Mesodermal cell (in vitro differentiated cells): ENCODE results near the gene IL4I1.
"Not testable (repeated sequence)": the region's sequence is repeated elsewhere in the genome, so short reads cannot be mapped to it uniquely, and the experiment has no call there.

Experiments
- H3K27ac ChIP-seq: 2 replicates; pipeline ENCODE4 v1.7.0; 2013; ENCODE audit warnings: mild to moderate bottlenecking, low read depth, low read length, moderate library complexity; ENCODE audit not compliant: severe bottlenecking
- H3K36me3 ChIP-seq: 2 replicates; pipeline ENCODE4 v1.7.1; 2013; ENCODE audit warnings: mild to moderate bottlenecking, low read length, moderate library complexity; ENCODE audit not compliant: control insufficient read depth, insufficient read depth
- H3K4me1 ChIP-seq: one replicate; pipeline ENCODE4 v1.7.1; 2013; ENCODE audit warnings: mild to moderate bottlenecking, low read length; ENCODE audit not compliant: insufficient read depth, control insufficient read depth, poor library complexity, severe bottlenecking
- H3K4me3 ChIP-seq: 2 replicates; pipeline ENCODE4 v1.7.0; 2013; ENCODE audit warnings: low read length, control low read depth, mild to moderate bottlenecking; ENCODE audit not compliant: insufficient read depth, poor library complexity, severe bottlenecking; ENCODE audit errors: extremely low read depth
- H3K9me3 ChIP-seq: 2 replicates; pipeline ENCODE4 v1.7.1; 2013; ENCODE audit warnings: mild to moderate bottlenecking, low read length, moderate library complexity; ENCODE audit not compliant: control insufficient read depth
- WGBS, 2 experiments: methylation state at CpG; one replicate each; pipeline ENCODE4 v1.1.5; 2013; ENCODE audit warnings: missing lambda C conversion rate in 2 of 2; ENCODE audit not compliant: insufficient coverage in 2 of 2; 5-methylcytosine and 5-hydroxymethylcytosine counted together

The IL4I1 gene

DNA sequence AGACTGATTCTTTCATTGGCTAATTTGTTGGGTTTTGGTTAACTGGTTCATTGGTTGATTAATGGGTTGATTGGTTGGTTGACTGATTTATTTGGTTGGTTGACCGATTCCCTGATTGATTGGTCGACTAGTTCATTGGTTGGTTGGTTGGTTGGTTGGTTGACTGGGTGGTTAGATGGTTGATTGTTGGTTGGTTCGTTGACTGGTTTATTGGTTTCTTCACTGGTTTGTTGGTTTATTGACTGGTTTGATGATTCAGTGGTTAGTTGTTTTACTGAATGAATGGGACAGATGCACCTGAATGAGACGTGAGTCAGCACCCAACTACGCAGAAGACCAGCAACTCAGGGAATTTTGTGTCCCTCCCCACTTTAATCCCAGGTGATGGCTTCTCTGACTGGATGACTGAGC is 35.4 kb upstream of the IL4I1 start:
- 94 to 100% methylated on average over 3 to 5 of the region's 5 CpGs for WGBS, 2 experiments
- H3K36me3 ChIP-seq: peaks cover 16% of the 10 kb centered on the region
- no peaks in the 10 kb centered on the region for H3K9me3 ChIP-seq
- H3K4me1 ChIP-seq: peaks cover 9% of the 10 kb centered on the region
- no peak overlapping the region for H3K27ac ChIP-seq
- H3K4me3 ChIP-seq: no peak overlapping the region

DNA sequence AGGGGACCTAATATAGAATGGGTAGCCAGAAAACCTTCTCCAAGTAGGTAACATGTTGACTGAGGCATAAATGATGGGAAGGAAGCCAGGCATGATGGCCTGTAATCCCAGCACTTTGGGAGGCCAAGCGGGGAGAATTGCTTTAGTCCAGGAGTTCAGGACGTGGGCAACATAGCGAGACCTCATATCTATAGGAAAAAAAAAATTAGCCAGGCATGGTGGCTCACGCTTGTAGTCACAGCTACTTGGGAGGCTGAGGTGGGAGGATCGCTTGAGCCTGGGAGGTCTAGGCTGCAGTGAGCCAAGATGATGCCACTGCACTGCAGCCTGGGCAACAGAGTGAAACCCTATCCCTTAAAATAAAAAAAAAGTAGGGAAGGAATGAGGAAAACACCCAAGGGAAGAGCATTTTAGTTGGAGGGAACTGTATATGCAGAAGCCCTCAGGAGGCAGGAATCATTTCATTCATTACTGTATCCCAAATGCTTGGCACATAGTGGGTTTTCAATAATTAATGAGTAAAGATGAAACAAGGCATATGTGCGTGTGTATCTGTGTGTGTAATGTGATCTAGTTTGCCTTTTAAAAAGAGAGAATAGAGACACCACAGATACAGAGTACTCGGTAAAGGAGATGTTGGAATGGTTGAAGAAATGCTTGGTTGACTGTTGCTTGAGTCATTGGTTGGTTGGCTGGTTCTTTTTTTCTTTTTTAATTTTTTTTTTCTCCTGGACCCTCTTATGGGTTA is 34.8 kb upstream of the IL4I1 start:
- 86 to 100% methylated on average over 4 to 6 of the region's 7 CpGs for WGBS, 2 experiments
- Histone ChIP-seq H3K4me3 (no peak overlapping the region), H3K36me3 (peaks cover 22% of the 10 kb centered on the region), H3K9me3 (no peaks in the 10 kb centered on the region), H3K4me1 (peaks cover 9% of the 10 kb centered on the region), H3K27ac (no peak overlapping the region)

DNA sequence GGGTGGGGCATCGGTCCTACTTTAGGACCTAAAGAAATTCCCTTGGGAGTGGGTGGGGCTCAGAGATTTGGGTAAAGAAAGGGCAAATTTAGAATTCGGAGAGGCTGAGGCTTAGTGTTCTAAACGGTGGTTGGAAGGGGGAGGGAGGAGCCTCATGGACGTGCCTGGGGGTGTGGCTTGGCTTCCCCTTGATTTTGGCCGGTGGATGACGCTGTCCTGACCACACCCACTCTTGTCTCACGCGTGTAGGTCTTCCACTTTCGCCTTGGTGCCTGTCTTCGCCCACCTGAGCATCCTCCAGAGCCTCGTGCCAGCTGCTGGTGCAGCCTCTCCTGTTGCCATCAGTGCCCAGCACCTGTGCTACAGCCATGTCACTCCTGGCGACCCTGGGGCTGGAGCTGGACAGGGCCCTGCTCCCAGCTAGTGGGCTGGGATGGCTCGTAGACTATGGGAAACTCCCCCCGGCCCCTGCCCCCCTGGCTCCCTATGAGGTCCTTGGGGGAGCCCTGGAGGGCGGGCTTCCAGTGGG is 33.9 kb upstream of the IL4I1 start:
- H3K27ac ChIP-seq: peak overlapping the region; percentile 92
- 75 to 85% methylated on average over 12 of the region's 15 CpGs for WGBS, 2 experiments
- H3K4me1 ChIP-seq: peaks cover 11% of the 10 kb centered on the region
- H3K9me3 ChIP-seq: no peaks in the 10 kb centered on the region
- H3K4me3 ChIP-seq: peak overlapping the region; percentile 93
- peaks cover 31% of the 10 kb centered on the region for H3K36me3 ChIP-seq

DNA sequence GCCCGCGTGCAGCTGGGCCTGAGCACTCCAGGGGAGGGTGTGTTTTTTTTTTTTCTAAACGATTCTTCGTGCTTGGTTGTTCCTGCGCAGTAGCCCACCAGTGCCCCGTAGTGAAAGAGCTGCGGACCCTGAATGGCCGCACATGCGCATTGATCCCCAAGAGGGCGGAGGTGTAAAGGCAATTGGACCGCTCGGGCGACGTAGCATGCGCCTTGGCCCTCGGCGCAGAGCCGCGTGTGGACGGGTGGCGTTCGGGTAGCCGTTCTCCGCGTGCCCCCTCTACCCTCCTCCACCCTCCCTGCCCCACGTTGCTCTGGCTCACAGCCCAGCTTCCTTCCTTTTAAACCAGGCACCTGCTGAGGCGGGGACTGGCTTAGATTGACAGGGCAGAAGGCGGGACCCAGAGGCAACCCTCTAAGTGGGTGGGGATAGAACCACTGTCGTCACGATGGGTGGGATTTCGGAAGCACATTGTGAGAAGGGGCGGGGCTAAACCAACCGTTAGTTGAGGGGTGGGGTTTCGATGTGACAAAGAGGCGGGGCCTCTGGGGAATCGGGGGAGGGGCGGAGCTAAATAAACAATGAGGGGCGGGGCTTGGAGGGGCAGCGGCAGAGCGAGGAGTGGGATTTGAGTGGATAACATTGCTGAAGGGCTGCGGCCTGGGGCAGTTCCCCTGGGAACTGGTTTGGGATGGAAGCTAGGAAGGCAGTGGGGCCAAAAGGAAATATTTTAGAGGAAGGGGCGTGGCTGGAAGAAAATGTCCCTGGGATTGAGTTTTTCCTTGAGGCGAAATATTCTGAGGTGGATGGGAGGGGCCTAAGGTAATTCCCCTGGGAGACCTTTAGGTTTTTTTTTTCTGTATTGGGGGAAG is 33.2 kb upstream of the IL4I1 start:
- H3K4me1 ChIP-seq: peaks cover 13% of the 10 kb centered on the region
- H3K4me3 ChIP-seq: peak overlapping the region; percentile 93
- H3K27ac ChIP-seq: peak overlapping the region; percentile 92
- H3K36me3 ChIP-seq: peaks cover 38% of the 10 kb centered on the region
- 8 to 9% methylated on average over 25 to 31 of the region's 43 CpGs for WGBS, 2 experiments
- no peaks in the 10 kb centered on the region for H3K9me3 ChIP-seq

DNA sequence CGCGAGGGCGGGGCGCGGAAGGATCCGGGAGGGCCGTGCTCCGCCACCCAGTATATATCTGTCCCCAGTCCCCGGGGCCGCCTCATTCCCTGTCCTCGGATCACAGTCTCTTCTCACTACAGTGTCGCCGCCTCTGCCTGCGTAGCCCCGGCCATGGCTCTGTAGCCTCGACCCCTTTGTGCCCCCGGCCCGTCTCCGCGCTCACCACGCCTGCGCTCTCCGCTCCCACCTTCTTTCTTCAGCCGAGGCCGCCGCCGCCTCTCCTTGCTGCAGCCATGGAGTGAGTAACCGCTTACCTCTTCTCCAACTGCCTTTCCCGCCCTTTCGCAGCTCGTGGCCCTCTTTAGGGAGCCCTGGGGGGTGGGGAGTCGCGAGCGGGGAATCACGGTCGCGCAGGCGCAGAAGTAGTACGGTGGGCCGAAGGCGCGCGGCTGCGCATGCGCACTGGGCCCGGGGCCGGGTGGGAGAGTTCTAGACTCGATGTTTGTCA is 32.5 kb upstream of the IL4I1 start, which contains the start of the genes ATF5 and NUP62:
Gene ATF5 (plus strand): TSS at position 85 of the 490 bp plus-strand sequence. CDS start 1,646 bp downstream, outside the sequence.
Gene NUP62 (minus strand): TSS at position 384 of the 490 bp plus-strand sequence. CDS start 19,697 bp downstream, outside the sequence.
- H3K36me3 ChIP-seq: peaks cover 45% of the 10 kb centered on the region
- WGBS, 2 experiments: 0% methylated on average over 39 to 44 of the region's 48 CpGs
- H3K4me1 ChIP-seq: peaks cover 13% of the 10 kb centered on the region
- peak within 1 kb of the TSS; percentile 93 for H3K4me3 ChIP-seq
- peak within 1 kb of the TSS; percentile 92 for H3K27ac ChIP-seq
- no peaks in the 10 kb centered on the region for H3K9me3 ChIP-seq

DNA sequence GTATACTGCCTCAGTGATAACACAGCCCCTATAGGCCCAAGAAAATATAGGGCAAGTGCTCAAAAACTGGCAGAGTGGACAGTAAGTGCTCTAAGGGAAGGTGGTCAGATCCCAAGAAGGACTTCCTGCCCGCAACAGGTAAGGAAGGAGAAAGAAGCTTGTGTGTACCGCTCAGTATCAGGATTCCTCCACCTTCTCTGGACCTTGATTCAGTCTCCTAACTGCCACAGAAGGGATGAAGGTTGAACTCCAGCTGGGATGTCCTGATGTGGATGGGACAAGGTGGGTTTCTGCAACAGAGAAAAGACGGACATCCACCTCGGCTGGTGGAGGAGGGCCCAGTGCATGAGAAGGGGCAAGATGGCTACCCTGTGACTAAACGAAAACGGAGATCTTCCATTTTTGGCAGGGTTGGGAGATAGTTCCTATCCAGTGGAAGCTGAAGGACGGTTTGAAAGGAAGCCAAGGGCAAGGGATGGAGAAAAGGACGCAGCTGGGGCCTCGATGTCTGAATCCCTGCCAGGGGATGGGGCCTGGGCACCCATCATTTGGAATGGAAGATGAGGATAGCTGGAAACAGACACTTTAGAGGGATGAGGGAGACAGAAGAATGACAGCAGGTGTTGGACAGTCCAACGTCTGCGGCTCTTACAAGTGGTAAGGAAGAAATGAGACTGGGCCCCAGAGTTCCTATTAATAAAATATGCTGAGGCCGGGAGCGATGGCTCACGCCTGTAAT is 31.0 kb upstream of the IL4I1 start:
- Histone ChIP-seq H3K4me3 (peak overlapping the region; percentile 93), H3K9me3 (no peaks in the 10 kb centered on the region), H3K4me1 (peaks cover 13% of the 10 kb centered on the region), H3K36me3 (peaks cover 60% of the 10 kb centered on the region), H3K27ac (no peak overlapping the region)
- 90 to 97% methylated on average over 9 to 13 of the region's 14 CpGs for WGBS, 2 experiments

DNA sequence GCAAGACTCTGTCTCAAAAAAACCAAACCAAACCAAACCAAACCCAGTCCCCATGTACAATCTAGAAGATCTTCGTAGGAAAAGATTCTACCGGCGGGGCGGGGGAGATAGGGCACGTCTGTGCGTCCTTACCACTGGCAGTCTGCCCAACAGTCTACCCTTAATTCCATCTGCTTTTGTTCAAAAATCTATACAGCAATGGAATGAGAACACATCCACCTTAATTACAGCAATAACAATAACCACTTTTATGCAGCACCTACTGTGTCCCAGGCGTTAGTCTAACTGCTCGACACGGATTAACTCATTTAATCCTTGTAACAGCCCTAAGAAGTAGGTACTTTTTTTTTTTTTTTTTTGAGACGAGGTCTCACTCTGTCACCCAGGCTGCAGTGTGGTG is 29.8 kb upstream of the IL4I1 start:
- Histone ChIP-seq H3K36me3 (peaks cover 66% of the 10 kb centered on the region), H3K4me3 (no peak overlapping the region), H3K27ac (no peak overlapping the region), H3K9me3 (no peaks in the 10 kb centered on the region), H3K4me1 (peaks cover 13% of the 10 kb centered on the region)
- 97 to 98% methylated on average over 6 to 9 of the region's 10 CpGs for WGBS, 2 experiments

DNA sequence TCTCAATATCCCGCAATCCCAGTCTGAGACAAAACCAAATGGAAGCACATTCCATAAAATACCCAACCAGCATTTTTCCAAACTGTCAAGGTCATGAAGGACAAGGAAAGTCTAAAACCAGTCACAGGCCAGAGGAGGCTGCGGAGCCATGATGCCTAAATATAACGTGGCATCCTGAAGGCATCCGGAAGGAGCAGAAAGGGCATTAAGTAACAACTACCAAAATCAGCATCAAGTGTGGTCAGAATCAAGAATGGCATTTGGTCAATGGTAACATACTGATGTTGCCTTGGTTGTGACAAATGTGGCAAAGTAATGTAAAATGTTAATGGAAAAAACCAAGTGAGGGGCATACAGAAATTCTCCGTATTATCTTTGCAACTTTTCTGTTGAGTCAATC is 28.8 kb upstream of the IL4I1 start:
- 95 to 97% methylated on average over 3 to 4 of the region's 5 CpGs for WGBS, 2 experiments
- Histone ChIP-seq H3K36me3 (peaks cover 70% of the 10 kb centered on the region), H3K4me1 (peaks cover 13% of the 10 kb centered on the region), H3K27ac (no peak overlapping the region), H3K9me3 (no peaks in the 10 kb centered on the region), H3K4me3 (no peak overlapping the region)

DNA sequence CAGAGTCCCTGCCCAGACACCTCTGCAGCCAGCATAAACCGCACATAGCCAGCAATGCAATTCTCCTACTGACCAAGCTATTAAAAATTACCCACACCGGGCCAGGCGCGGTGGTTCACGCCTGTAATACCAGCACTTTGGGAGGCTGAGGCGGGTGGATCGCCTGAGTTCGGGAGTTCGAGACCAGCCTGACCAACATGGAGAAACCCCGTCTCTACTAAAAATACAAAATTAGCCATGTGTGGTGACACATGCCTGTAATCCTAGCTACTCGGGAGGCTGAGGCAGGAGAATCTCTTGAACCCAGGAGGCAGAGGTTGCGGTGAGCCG is 28.2 kb upstream of the IL4I1 start:
- not testable (repeated sequence) for H3K9me3 ChIP-seq, H3K27ac ChIP-seq, H3K4me3 ChIP-seq
- Histone ChIP-seq H3K4me1 (peaks cover 13% of the 10 kb centered on the region), H3K36me3 (peaks cover 74% of the 10 kb centered on the region)
- 90 to 100% methylated on average over 11 to 13 of the region's 13 CpGs for WGBS, 2 experiments
